Nephron progenitor cell (in vitro differentiated cells): ENCODE data around the gene TSBP1.
"Not testable (repeated sequence)": the region's sequence is repeated elsewhere in the genome, so short reads cannot be mapped to it uniquely, and the experiment has no call there.

Experiments
- DNase-seq: peaks from one replicate; pipeline ENCODE4 v3.0.0; 2021
- H3K27ac Mint-ChIP-seq: 2 replicates; pipeline ENCODE4 v1.8.0; 2021; ENCODE audit warnings: mild to moderate bottlenecking, moderate library complexity, mixed read lengths
- H3K27me3 Mint-ChIP-seq: 2 replicates; pipeline ENCODE4 v1.8.0; 2021; ENCODE audit warnings: mild to moderate bottlenecking, low read depth, mixed read lengths; ENCODE audit not compliant: poor library complexity
- H3K36me3 Mint-ChIP-seq: 2 replicates; pipeline ENCODE4 v1.8.0; 2021; ENCODE audit warnings: low read depth, mixed read lengths
- H3K4me1 Mint-ChIP-seq: 2 replicates; pipeline ENCODE4 v1.8.0; 2021; ENCODE audit warnings: mixed read lengths
- H3K4me3 Mint-ChIP-seq: 2 replicates; pipeline ENCODE4 v1.8.0; 2021; ENCODE audit warnings: mild to moderate bottlenecking, moderate library complexity, mixed read lengths
- H3K9me3 Mint-ChIP-seq: 2 replicates; pipeline ENCODE4 v1.8.0; 2021; ENCODE audit warnings: mild to moderate bottlenecking, moderate library complexity, mixed read lengths
- CTCF ChIP-seq: fragments of 200-600 bp; sonication (generic); IDR thresholded peaks from 2 replicates; pipeline ENCODE4 v1.5.0; 2021; ENCODE audit warnings: antibody characterized with exemption

Gene TSBP1

GRCh38 chr6:32291543-32291942 is 80.2 kb downstream of the TSBP1 start:
- Mint-ChIP-seq H3K4me1 (no peaks in the 10 kb centered on the region), H3K4me3 (no peak overlapping the region), H3K36me3 (no peaks in the 10 kb centered on the region), H3K27me3 (peaks cover 13% of the 10 kb centered on the region), H3K9me3 (peaks cover 5% of the 10 kb centered on the region), H3K27ac (no peak overlapping the region)
- no peak for DNase-seq
- TF ChIP-seq CTCF, result no peak

- Mint-ChIP-seq H3K27me3 (peaks cover 13% of the 10 kb centered on the region), H3K9me3 (peaks cover 7% of the 10 kb centered on the region), H3K36me3 (peaks cover 3% of the 10 kb centered on the region), H3K4me1 (no peaks in the 10 kb centered on the region), H3K27ac (no peak overlapping the region), H3K4me3 (no peak overlapping the region)
- TF ChIP-seq CTCF, result no peak
- no peak for DNase-seq
These were observed 80.7 kb downstream of the TSBP1 start for GRCh38 chr6:32290886-32291450.

- DNase-seq, result no peak
- H3K4me1 Mint-ChIP-seq, result no peaks in the 10 kb centered on the region
These were observed 83.3 kb downstream of the TSBP1 start for GRCh38 chr6:32288426-32288825.

GRCh38 chr6:32273801-32274577 is 97.7 kb downstream of the TSBP1 start:
- H3K36me3 Mint-ChIP-seq, result peaks cover 73% of the 10 kb centered on the region
- H3K27ac Mint-ChIP-seq, DNase-seq, H3K27me3 Mint-ChIP-seq, H3K4me1 Mint-ChIP-seq, H3K4me3 Mint-ChIP-seq: not testable (repeated sequence)
- peaks cover 69% of the 10 kb centered on the region for H3K9me3 Mint-ChIP-seq

More at GRCh38 chr6:32288426-32288825, 83.3 kb downstream of the TSBP1 start:
- Mint-ChIP-seq H3K27ac (no peak overlapping the region), H3K27me3 (peaks cover 16% of the 10 kb centered on the region), H3K36me3 (peaks cover 4% of the 10 kb centered on the region), H3K4me3 (no peak overlapping the region), H3K9me3 (peaks cover 19% of the 10 kb centered on the region)
- TF ChIP-seq CTCF, result no peak

GRCh38 chr6:32271429-32271828 is 100.3 kb downstream of the TSBP1 start:
- peaks cover 63% of the 10 kb centered on the region for H3K9me3 Mint-ChIP-seq
- no peaks in the 10 kb centered on the region for H3K4me1 Mint-ChIP-seq
- H3K27ac Mint-ChIP-seq, result no peak overlapping the region
- peaks cover 69% of the 10 kb centered on the region for H3K36me3 Mint-ChIP-seq
- peaks cover 6% of the 10 kb centered on the region for H3K27me3 Mint-ChIP-seq
- no peak overlapping the region for H3K4me3 Mint-ChIP-seq
- no peak for TF ChIP-seq CTCF
- no peak for DNase-seq

GRCh38 chr6:32268459-32268858 is 103.2 kb downstream of the TSBP1 start:
- H3K4me1 Mint-ChIP-seq, H3K27ac Mint-ChIP-seq, H3K4me3 Mint-ChIP-seq, DNase-seq, H3K27me3 Mint-ChIP-seq: not testable (repeated sequence)
- Mint-ChIP-seq H3K9me3 (peaks cover 59% of the 10 kb centered on the region), H3K36me3 (peaks cover 82% of the 10 kb centered on the region)

DNA sequence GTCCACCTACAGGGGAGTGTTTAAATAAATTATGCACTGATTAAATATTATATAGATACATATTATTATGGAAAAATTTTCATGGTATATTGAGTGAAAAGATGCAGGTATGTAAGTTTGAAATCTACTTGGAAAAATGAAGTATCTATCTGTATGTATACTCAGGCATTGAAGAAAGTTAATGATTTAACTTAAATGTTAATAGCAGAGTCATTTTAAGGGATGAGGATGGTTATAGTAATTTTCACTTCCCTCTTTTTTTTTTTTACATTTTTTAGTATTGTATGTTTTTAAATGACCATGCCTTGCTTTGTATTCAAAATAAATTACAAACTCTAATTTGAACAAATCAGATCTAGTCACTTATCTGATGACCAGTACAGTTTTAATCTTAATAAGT is 104.7 kb downstream of the TSBP1 start:
- Mint-ChIP-seq H3K27ac (no peak overlapping the region), H3K27me3 (peaks cover 2% of the 10 kb centered on the region), H3K4me1 (no peaks in the 10 kb centered on the region), H3K4me3 (no peak overlapping the region), H3K9me3 (peaks cover 48% of the 10 kb centered on the region), H3K36me3 (peaks cover 82% of the 10 kb centered on the region)
- no peak for DNase-seq
- TF ChIP-seq CTCF, result no peak

- H3K27ac Mint-ChIP-seq, H3K27me3 Mint-ChIP-seq, DNase-seq: not testable (repeated sequence)
- Mint-ChIP-seq H3K9me3 (peaks cover 60% of the 10 kb centered on the region), H3K4me1 (peaks cover 31% of the 10 kb centered on the region), H3K36me3 (peaks cover 57% of the 10 kb centered on the region), H3K4me3 (peak overlapping the region; percentile 56)
These were observed 114.4 kb downstream of the TSBP1 start for GRCh38 chr6:32257262-32257661.
